Measurements from ENCODE around the gene RFPL3.
A peak's percentile ranks its signal among the peaks of the same experiment; 100 is the strongest.
"Not testable (repeated sequence)": the region's sequence is repeated elsewhere in the genome, so short reads cannot be mapped to it uniquely, and the experiment has no call there.

Gene RFPL3

DNA sequence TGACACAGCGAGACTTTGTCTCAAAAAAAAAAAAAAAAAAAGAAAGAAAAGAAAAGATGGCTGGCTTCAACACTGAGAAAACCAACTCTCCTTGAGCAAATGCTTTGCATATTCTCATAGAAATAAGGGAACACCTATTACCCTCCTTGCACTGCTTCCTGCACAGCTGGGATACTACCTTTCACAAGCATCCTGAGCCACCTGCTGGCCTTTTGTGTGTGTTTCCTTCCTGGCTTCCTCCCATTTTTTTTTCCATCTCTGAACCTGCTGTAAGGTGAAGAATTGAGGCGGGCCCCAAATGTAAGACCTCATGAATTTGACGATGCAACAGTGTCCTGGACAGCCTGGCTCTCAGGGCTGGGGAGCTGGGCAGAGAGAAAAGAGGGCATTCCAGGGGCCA lies 1.9 kb upstream of the RFPL3 start:
- peak; percentile 32; the same call in 1 of the 2 replicates for TF ChIP-seq CTCF (tag by site-specific recombination; IDR thresholded peaks at IDR 0.05)
- TF ChIP-seq ZNF426 (tag by site-specific recombination; IDR thresholded peaks at IDR 0.05): no peak
- peak; percentile 43 for TF ChIP-seq ZNF654 (tag by site-specific recombination; IDR thresholded peaks at IDR 0.05; ENCODE audit: low read depth)
- no peak for TF ChIP-seq ZNF23 (tag by site-specific recombination; IDR thresholded peaks at IDR 0.05; ENCODE audit: borderline replicate concordance)
- no peak overlapping the region for H3K4me3 ChIP-seq (ENCODE audit: low read depth, low read length)
- no peaks in the 10 kb centered on the region for H3K4me1 ChIP-seq (ENCODE audit: control insufficient read depth, insufficient read depth, low read length)
- ChIA-PET CTCF (interaction anchor here (0.9 to 1.4 kb wide), 3 partner anchors 89 to 274 kb away, joined by 3 to 5 read pairs (median 4); no protein-coding TSS in a partner anchor), POLR2A (no interaction called here)
- no peak overlapping the region for H3K27ac ChIP-seq (ENCODE audit: extremely low read depth, low read depth, low read length)
- H3K36me3 ChIP-seq (ENCODE audit: control insufficient read depth in 2 of 2, insufficient read depth in 1 of 2, low read length in 2 of 2): no peaks in the 10 kb centered on the region
- no peaks in the 10 kb centered on the region for H3K9me3 ChIP-seq (ENCODE audit: control insufficient read depth, insufficient read depth, low read depth, low read length)

DNA sequence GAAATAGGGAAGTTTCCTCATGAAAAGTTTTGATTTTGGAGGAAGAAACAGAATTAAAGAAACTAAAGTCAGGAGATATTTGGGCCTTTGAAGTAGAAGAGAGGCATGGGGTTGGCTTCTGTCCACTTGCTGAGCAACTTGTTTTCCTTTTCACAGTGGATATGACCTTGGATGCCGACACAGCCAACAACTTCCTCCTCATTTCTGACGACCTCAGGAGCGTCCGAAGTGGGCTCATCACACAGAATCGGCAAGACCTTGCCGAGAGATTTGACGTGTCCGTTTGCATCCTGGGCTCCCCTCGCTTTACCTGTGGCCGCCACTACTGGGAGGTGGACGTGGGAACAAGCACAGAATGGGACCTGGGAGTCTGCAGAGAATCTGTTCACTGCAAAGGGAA lies 2.4 kb downstream of the RFPL3 start:
- H3K27ac ChIP-seq (ENCODE audit: extremely low read depth, low read depth, low read length); POLR2A ChIA-PET; H3K4me3 ChIP-seq (ENCODE audit: low read depth, low read length); H3K4me1 ChIP-seq (ENCODE audit: control insufficient read depth, insufficient read depth, low read length); CTCF ChIA-PET; H3K9me3 ChIP-seq (ENCODE audit: control insufficient read depth, insufficient read depth, low read depth, low read length); H3K36me3 ChIP-seq (ENCODE audit: control insufficient read depth in 2 of 2, insufficient read depth in 1 of 2, low read length in 2 of 2): not testable (repeated sequence)

DNA sequence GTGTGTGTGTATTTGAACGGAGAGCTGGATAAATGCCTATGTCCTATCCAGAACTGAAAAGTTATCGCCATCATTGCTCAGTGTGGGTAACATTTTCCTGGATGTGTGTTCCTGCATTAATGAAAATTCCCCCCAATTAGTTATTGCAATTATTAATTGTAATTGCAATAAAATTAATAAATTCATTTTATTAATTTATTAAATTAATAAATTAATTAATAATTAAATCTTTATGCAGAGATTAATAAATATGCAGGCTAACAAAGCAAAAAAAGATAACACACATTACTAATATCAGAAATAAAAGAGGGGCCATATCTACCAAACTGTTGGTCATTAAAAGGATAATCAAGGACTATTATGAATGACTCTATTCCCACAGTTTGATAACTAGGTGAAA lies 3.6 kb downstream of the RFPL3 start:
- Histone ChIP-seq H3K36me3 (ENCODE audit: control insufficient read depth in 2 of 2, insufficient read depth in 1 of 2, low read length in 2 of 2) (no peaks in the 10 kb centered on the region), H3K4me3 (ENCODE audit: low read depth, low read length) (no peak overlapping the region), H3K27ac (ENCODE audit: extremely low read depth, low read depth, low read length) (no peak overlapping the region), H3K9me3 (ENCODE audit: control insufficient read depth, insufficient read depth, low read depth, low read length) (no peaks in the 10 kb centered on the region), H3K4me1 (ENCODE audit: control insufficient read depth, insufficient read depth, low read length) (no peaks in the 10 kb centered on the region)
- ChIA-PET POLR2A (no interaction called here), CTCF (no interaction called here)
- no peak for TF ChIP-seq ZNF514 (tag by site-specific recombination; IDR thresholded peaks at IDR 0.05)
- no peak for TF ChIP-seq ZNF624 (tag by site-specific recombination; IDR thresholded peaks at IDR 0.05)
- no peak for TF ChIP-seq ZIC2 (tag by site-specific recombination; IDR thresholded peaks at IDR 0.05)
- no peak for TF ChIP-seq MYNN (tag by site-specific recombination; IDR thresholded peaks at IDR 0.05; ENCODE audit: borderline replicate concordance)

DNA sequence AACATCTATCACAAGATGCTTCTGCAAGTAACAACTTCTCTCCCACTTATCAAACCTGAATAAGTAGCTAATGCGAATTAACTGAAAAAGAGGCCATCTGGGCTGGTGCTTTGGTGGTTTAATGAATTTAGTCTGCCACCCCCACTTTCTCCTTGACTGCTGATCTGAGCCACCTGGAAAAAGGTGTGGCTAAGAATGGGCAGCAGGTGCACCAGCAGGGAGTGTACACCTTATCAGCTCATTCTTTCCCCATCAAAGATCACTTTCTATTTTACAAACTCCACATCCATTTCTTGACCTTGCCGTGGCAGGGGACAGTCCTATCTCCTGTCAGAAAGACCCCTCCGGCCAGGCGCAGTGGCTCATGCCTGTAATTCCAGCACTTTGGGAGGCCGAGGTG lies 6.5 kb downstream of the RFPL3 start:
- Histone ChIP-seq H3K36me3 (ENCODE audit: control insufficient read depth in 2 of 2, insufficient read depth in 1 of 2, low read length in 2 of 2) (no peaks in the 10 kb centered on the region), H3K9me3 (ENCODE audit: control insufficient read depth, insufficient read depth, low read depth, low read length) (no peaks in the 10 kb centered on the region), H3K27ac (ENCODE audit: extremely low read depth, low read depth, low read length) (no peak overlapping the region), H3K4me3 (ENCODE audit: low read depth, low read length) (no peak overlapping the region), H3K4me1 (ENCODE audit: control insufficient read depth, insufficient read depth, low read length) (no peaks in the 10 kb centered on the region)
- ChIA-PET CTCF (no interaction called here), POLR2A (no interaction called here)
- TF ChIP-seq ZNF132 (tag by site-specific recombination; IDR thresholded peaks at IDR 0.05; ENCODE audit: borderline replicate concordance) (no peak), ZNF23 (tag by site-specific recombination; IDR thresholded peaks at IDR 0.05; ENCODE audit: borderline replicate concordance) (no peak), ZNF354C (tag by site-specific recombination; IDR thresholded peaks at IDR 0.05; ENCODE audit: borderline replicate concordance, low read depth) (no peak), ZNF335 (tag by site-specific recombination; conservative IDR thresholded peaks at IDR 0.05) (no peak), ZNF660 (tag by site-specific recombination; IDR thresholded peaks at IDR 0.05) (no peak), YY1 (tag by site-specific recombination; IDR thresholded peaks at IDR 0.05) (no peak), KLF9 (tag by site-specific recombination; IDR thresholded peaks at IDR 0.05; ENCODE audit: low read depth) (no peak), ZNF830 (tag by site-specific recombination; IDR thresholded peaks at IDR 0.05; ENCODE audit: low read depth) (no peak), GLI2 (tag by site-specific recombination; IDR thresholded peaks at IDR 0.05; ENCODE audit: borderline replicate concordance, low read depth) (no peak), ZNF114 (tag by site-specific recombination; IDR thresholded peaks at IDR 0.05) (no peak), ZNF776 (tag by site-specific recombination; IDR thresholded peaks at IDR 0.05; ENCODE audit: borderline replicate concordance) (no peak), HOXC10 (CRISPR knock-in tag; IDR thresholded peaks at IDR 0.05) (no peak), ZBTB8A (tag by site-specific recombination; IDR thresholded peaks at IDR 0.05) (no peak), ZNF37A (tag by site-specific recombination; IDR thresholded peaks at IDR 0.05) (no peak)
- TF ChIP-seq, protein P1, sequence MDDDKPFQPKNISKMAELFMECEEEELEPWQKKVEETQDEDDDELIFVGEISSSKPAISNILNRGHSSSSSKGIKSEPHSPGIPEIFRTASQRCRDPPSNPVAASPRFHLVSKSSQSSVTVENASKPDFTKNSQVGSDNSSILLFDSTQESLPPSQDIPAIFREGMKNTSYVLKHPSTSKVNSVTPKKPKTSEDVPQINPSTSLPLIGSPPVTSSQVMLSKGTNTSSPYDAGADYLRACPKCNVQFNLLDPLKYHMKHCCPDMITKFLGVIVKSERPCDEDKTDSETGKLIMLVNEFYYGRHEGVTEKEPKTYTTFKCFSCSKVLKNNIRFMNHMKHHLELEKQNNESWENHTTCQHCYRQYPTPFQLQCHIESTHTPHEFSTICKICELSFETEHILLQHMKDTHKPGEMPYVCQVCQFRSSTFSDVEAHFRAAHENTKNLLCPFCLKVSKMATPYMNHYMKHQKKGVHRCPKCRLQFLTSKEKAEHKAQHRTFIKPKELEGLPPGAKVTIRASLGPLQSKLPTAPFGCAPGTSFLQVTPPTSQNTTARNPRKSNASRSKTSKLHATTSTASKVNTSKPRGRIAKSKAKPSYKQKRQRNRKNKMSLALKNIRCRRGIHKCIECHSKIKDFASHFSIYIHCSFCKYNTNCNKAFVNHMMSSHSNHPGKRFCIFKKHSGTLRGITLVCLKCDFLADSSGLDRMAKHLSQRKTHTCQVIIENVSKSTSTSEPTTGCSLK (tag by site-specific recombination; IDR thresholded peaks at IDR 0.05): no peak
- TF ChIP-seq, protein P2, sequence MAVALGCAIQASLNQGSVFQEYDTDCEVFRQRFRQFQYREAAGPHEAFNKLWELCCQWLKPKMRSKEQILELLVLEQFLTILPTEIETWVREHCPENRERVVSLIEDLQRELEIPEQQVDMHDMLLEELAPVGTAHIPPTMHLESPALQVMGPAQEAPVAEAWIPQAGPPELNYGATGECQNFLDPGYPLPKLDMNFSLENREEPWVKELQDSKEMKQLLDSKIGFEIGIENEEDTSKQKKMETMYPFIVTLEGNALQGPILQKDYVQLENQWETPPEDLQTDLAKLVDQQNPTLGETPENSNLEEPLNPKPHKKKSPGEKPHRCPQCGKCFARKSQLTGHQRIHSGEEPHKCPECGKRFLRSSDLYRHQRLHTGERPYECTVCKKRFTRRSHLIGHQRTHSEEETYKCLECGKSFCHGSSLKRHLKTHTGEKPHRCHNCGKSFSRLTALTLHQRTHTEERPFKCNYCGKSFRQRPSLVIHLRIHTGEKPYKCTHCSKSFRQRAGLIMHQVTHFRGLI (tag by site-specific recombination; IDR thresholded peaks at IDR 0.05): no peak
